IPS-NIHi7 (cell line): Measurements from ENCODE around the gene ABHD17C.

ENCODE experiments used
- DNase-seq: peaks from one replicate; pipeline ENCODE4 v3.0.0; 2012; ENCODE audit warnings: mixed read lengths; ENCODE audit errors: extremely low spot score

The ABHD17C gene

DNA sequence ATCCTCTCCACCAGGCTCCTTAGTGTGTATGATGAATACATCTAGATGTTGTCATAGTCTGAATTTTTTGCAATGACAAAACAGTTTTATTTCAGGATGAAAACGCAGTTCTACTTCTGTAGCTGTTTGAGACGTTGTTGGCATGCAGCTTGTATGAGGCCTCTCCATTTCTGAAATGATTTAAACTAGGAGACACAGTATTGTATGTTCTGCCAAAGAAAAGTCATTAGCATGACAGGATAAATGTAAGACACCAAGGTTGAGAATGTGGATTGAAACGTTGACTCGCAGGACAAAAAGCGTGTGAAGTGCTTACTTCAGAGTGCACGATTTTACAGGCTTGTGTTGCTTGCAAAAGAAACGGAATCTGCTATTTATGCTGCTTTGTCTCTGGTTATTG lies 35.3 kb downstream of the ABHD17C start:
- DNase-seq: no peak

DNA sequence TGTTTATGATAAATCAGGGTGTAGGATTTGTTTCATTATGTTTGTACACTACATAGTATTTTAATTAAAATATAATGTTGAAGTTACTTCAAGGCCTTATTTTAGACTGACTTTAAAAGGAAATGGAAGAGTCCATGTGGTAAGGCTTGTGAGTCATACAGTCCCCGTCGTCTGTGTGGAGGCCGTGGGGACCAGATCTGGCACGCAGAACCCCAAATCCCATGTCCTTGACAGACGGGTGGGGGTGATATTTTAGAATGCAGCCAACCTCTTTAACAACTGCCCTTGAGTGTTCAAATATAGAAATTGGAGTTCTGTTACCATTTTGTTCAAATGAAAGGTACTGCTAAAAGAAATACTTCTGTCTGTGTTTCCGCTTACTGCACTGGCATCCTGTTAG lies 35.8 kb downstream of the ABHD17C start:
- no peak for DNase-seq

DNA sequence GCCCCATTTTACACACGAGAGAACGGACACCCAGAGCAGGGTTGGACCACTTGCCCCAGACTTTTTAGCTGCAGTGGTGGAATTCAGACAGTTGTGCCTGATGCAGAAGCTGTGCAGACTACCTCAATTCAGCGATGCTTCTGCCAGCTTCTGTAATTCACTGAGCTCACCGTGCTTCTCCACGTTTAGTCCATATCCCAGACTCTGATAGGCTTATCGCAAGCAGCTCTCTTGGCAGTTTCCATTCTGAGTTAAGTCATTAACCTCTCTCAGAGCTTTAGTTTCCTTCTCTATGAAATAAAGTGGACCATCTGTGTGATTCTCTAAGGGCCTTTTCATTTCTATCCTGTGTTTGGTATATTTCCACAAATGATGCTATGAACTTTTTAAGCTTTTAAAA lies 37.1 kb downstream of the ABHD17C start:
- DNase-seq: no peak

DNA sequence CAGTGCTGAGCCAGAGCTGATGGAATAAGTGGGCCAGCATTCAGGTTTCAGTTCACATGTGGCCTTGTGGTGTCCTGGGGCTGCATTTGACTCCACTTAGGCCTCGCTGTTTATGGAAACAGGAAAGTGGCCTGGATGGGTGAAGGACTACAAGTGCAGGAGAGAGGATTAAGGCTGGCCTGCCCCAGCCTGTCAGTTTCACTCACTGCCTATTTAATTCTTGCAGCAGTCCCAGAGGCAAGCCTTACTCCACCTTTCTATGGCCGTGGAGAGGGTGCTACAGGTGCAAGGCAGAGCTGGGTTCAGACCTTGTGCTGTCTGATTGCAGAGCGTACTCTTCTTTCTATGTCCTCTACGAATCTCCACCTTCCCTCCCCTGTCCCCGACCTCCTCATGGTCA lies 37.7 kb downstream of the ABHD17C start:
- DNase-seq: no peak

DNA sequence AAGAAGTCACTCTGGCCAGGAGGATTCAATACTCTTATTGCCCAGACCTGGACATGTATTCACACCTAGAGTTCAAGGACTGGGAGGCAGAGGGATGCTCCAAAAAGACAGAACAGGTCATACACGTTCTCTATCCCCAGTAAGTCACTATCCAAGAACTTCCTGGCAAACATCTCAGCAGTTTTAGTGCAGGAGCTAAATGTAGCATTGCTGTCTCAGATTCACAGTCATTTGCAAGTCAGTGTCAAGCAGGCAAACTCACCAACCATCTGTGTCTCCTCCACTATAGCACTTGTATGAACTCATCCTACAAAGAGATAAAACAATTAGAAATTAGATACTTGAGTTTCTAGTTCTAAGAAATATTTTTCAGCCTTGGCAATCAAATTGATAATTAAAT lies 38.4 kb downstream of the ABHD17C start:
- no peak for DNase-seq

DNA sequence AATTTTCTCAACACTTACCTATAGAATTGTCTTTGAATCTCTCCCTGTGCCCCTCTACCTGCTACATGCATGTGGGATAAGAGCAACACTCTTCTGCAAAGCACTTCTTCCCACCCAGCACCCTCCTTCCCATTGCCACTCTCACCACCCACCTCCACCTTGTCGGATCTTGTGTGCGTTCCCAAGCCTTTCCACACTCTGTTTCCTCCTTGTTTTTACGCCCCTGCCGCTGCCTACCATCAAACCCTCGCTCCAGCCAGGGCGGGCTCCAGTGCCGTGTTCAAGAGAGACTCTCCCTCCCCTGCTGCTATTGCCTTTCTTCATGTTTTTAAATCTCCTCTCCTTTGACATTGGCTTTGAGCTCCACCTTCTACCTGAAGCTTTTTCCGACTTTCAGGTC lies 40.2 kb downstream of the ABHD17C start:
- no peak for DNase-seq

DNA sequence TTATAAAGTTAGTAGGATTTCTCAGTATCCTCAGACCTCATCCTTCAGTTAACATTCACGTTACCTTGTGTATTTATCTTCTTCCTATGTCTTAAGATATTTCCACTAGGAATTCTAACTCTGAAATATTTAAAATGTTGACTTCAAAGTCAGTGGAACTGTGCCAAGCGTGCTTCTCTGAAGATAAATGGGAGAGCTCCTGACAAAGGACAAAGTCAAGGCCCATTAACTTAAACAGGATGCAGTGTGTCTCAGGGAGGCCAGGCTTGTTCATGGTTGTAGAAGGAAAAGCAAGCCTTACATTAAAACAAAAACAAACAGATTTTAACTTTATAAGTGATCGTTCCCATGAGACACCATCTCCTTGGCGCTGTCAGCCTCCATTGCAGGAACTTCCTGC lies 41.5 kb downstream of the ABHD17C start:
- no peak for DNase-seq

DNA sequence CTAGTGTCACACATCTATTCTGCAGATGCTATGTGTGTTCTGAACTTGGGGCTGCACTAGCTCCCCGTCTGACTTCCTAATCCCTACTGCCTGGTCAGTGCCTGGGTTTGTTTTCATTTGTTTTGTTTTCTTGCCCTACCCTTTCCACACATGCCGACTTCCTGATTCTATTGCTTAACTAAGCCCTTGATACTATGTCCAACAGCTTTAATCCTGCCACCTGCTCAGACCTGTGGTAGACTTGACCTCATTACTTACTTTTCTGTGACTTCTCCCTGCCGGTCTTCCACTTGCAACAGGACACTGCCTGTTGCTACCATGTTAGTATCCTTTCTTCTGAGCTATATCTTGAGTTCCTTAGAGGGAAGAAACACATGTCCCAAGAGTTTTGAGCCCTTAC lies 44.8 kb downstream of the ABHD17C start:
- DNase-seq: no peak

DNA sequence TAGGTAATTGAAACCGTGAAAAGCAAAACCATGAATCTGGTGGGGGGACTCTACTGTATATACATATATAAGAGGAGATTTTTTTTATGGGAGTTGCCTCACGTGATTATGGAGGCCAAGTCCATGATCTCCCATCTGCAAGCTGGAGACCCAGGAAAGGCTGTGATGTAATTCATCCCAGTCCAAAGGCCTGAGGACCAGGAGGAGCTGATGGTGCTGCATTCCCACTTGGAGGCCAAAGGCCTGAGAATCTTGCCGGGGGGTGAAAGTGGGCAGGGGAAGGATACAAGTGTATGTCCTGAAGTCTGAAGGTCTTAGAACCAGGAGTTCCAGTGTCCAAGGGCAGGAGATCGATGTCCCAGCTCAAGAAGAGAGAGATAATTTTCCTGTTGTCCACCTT lies 47.0 kb downstream of the ABHD17C start:
- no peak for DNase-seq

DNA sequence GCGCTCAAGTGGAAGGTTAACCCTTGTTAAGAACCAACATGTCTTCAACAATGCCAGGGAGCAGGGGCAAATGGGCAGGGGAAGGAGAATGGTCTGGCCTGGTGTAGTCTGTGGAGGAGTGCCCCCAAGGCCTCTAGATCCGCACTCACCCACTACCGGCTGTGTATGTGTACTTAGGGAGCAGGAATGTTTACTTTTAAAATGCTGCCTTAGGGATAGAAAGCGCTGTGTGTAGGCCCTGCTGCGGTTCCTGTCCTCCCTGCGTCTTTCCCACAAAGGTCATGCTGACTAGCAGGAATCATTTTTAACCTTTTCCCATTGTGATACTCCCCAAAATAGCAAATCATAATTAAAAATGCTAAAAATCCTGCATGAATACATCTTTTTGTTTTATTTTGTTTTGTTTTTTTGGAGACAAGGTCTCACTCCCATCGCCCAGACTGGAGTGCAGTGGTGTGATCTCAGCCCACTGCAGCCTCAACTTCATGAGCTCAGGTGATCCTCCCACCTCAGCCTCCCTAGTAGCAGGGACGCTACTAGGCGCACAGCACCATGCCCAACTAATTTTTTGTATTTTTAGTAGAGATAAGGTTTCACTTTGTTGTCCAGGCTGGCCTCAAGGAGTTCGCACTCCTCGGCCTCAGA lies 48.2 kb downstream of the ABHD17C start:
- DNase-seq: no peak

DNA sequence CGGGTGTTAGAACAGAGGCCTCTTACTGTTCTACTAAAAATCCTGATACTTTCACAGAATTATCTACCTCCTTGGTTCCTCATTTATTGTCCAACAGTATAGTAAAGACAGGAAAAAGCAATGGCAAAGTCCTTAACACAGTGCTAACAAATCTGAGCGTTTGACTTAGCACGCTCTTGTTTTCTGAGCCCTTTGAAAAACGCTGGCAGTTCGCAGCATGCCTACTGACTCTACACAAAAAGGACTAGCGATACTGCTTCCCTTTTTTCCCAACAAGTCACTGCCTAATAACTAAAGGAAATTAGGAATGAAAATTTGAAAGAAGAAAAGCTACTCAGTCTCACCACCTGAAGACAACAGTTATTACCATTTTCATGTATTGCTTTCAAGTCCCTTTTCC lies 49.3 kb downstream of the ABHD17C start:
- no peak for DNase-seq

DNA sequence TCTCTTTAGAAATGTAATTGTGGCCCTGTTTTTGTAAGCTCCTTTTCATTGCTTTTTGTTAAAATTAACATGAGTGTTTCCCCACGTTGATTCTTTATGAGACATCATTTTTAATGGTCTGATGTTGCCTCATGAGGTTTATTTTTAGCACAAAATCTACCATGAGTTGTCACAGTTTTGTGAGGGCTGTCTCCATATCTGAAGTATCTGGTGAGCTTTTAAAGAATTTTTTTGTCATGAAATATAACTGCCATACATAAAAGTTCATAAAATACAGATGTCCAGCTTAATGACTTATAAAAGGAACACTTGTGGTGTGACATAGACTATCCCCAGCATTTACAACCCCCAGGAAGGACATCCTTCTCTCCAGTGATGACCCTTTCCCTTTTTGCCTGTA lies 49.7 kb downstream of the ABHD17C start:
- no peak for DNase-seq

DNA sequence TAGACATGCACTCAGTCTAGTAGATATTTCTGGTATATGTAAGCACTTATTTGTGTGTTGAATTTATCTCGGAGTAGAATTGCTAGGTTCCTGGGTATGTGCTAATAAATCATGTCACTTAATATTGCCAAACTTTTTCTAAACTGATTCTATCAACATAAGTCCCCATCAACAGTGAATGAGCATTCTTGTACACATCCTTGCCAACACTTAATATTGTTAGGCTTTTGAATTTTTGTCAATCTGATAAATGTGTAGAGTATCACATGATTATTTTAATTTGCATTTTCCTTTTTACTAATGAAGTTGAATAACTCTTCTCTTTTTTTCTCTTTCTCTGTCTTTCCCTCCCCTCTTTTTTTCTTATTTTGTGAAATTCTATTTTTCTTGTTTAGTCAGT lies 50.8 kb downstream of the ABHD17C start:
- DNase-seq: no peak

DNA sequence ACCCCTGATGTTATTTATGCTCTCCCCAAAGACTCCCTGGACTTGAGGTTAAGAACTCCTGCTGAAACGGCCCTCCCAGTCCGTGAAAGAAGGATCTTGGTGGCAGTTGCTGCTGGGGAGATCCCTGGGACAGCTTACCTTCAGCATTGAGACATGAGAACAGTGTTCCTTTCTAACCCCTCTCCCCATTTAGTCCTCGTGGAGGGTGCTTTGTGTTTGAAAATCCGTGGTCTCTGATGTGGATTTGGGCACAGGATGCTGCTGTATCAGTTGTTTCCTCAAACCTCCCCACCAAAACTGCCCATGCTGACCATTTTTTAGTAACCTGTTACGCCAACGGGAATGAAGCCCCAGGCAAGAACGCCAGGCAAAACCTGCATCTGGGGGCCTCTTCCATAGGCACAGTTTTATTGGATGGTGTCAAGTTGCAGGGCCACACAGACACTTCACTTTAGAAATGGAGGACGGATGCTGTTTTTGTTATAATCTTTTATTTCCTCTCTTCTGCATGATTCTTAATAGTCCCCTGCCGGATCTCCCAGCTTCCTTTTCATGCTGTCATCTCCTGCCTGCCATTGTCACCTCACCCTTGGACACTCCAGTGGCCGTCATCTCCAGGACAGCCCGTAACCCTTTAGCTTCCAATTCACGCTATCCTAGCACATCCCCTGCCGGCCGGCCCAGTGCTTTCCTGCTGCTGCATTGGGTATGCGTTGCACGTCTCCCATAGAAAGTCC lies 52.4 kb downstream of the ABHD17C start:
- DNase-seq: no peak

DNA sequence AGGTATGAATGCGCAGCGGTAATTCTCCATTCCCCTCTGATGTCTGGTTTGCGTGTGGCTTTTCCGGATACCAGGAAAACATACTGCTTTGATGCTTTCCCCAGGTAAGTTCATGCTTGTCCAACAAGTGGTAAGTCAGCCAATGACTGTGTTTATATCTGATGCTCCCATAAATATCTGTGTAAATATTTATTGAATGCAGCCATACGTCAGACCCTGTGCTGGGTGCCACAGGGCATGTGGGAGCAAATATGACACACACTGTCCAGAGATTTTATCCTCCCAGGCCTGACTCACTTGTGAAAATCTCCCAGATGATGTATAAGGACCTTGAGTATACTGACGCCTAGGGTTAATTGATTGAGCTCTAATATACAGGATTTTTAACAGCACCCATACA lies 54.5 kb downstream of the ABHD17C start:
- DNase-seq: no peak

DNA sequence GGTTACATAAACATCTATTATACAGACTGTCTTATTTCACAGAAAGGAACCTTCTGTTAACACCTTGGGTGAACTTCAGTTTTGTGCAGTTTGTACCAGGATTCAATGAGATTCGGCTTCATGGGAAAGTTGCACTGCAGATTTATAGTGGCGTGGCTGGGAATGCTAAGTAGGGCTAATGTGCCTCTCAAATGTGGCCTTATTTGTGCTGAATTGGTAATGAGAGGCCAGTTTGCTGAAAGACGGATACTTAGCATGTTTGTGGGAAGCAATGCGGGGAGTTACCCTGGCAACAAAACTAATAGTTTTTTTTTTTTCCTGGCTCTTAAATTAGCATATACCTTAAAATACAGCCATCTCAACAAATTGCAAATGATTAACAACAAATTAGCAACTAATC lies 55.5 kb downstream of the ABHD17C start:
- no peak for DNase-seq

DNA sequence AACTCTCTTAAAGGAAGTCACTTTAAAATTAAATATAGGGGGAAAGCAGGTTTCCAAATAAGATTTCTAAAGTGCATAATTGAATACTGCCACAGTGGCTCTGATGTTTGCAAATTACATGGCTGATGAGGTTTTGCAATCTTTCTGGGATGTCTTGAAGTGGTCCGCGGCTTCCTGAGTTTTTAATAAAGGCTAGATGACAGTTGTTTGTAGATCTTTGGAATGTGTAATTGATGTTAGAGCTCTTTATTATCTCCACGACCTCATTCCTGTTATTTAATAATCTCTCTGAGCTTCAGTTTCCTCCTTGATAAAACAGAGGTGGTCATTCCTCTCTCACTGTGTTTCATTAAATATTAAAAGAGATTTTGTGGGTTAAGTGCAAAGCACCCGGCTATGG lies 57.1 kb downstream of the ABHD17C start:
- no peak for DNase-seq

DNA sequence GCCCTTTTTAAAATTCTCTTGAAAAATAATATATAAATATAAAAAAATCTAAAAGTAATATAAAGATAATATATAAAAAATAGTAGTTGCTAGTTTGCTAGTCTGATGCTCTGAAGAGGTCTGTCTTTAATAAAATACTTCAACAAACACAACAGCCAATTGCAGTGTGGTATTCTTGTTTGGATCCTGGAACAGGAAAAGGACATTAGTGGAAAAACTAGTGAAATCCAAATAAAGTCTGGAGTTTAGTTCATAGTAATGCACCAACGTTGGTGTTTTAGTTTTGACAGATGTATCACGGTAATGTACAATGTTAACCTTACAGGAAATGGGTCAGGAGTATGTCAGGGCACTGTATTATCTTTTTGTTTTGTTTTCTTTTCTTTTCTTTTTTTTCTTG lies 58.1 kb downstream of the ABHD17C start:
- no peak for DNase-seq

DNA sequence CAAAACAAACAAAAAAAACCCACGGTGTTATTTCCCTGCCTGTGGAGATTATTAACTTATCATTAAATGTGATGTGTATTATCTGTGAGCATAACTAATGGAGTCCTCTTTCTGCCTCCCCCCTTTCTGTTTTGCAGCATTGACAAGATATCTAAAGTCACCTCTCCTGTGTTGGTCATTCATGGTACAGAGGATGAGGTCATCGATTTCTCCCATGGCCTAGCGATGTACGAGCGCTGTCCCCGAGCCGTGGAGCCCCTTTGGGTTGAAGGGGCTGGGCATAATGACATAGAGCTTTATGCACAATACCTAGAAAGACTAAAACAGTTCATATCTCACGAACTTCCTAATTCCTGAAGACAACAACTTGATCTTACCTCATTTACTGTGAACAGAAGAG lies 58.9 kb downstream of the ABHD17C start:
- DNase-seq: no peak

DNA sequence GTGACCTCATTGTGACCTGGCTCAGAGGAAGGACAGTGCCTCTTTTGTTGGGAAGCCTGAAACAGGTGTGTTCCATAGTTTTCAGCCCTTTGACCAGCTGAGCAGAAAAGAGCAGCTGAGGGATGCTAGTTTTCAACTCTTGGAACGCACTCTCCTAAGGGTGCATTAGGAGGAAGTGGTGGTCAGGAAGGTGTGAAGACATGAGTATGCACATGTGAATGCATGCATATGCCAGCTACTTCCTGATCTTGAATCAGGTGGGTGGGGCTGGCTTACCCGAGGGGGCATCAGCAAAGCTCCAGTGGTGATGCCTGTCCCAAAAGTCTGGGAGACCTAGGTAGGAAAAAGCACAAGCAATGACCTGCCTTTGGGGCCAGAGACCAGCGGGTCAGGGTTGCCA lies 60.8 kb downstream of the ABHD17C start:
- DNase-seq: no peak

DNA sequence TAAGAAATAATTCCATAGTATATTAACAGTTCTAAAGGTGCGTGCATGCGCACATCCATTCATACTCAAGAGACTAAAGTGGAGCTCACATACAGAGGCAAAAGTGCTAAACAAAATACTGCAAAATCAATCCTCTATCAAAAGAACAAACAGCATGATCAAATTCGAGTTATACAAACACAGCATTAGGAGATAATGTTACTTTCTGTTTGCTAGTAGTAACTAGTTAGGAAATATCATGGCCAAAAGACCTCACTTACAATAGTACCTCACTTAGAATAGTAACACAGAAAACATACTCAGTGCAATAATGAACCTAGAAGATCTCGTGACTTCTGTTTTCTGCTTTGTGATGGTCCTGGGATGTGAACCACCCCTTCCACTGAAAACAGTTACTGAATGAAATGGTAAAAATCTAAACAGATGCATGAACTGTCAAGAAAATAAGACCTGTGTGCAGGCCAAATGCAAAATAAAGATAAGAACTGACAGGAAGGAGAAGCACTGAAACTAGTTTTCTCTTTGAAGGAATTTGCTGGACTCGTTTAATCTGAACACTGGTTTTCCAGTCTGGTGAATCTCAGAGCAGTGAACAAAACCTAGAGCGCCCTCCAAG lies 63.1 kb downstream of the ABHD17C start:
- DNase-seq: no peak

DNA sequence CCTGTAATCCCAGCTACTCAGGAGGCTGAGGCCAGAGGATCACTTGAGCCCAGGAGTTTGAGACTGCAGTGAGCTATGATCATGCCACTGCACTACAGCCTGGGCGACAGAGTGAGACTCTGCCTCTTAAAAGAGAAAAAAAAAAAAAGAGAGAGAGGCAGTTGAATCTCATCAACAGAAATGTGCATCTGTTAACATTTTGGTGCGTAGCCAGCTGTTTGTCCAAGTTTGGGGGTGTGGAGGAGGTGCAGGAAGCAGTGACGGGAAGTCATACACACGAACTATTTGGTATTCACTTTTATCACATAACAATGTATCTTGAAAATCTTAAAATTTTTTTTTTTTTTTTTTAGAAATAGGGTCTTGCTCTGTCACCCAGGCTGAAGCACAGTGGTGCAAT lies 65.8 kb downstream of the ABHD17C start:
- DNase-seq: no peak

DNA sequence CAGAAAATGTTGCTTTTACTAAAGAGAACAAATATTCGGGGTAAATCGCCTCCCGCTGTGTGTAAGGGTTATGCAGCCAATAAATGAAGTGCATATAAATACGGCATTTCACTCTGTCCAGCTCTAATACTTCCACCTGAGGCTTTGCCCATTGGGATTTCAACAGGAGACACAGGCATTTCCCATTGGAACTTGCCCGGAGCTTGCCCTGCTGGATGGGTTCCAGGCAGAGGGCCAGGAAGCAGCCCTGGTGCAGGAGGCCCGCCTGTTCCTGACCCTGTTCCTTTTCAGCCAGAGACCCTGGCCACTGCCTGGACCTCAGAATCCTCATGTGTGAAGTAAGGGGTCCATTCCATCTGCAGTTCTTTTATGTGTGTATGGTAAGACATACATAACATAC lies 66.6 kb downstream of the ABHD17C start:
- DNase-seq: no peak
